ENCODE data around the gene ZP1.

DNA sequence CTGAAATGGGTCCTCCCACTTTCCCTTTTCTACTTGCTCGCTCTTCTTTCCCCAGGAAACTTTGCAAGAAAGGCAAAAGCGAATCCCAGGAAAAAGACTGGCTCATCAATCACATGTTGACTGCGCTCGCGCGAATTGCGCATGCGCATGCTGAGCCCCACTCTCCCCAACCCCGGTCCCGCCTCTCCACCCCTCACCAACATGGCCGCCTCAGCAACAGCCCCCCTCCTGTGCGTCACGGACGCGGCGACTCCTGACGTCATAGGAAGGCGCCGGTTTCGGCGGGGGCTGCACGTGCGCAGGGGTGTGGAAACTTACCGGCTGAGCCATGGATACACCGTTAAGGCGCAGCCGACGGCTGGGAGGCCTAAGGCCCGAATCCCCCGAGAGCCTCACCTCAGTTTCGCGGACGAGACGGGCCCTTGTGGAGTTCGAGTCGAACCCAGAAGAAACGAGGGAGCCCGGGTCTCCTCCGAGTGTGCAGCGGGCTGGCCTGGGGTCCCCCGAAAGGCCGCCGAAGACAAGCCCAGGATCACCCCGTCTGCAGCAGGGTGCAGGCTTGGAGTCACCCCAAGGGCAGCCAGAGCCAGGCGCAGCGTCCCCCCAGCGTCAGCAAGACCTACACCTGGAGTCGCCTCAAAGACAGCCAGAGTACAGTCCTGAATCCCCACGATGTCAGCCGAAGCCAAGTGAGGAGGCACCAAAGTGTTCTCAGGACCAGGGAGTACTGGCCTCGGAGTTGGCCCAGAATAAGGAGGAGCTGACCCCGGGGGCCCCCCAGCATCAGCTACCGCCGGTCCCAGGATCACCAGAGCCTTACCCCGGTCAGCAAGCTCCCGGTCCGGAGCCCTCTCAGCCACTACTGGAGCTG, 25.3 kb upstream of the ZP1 start, which contains the start of gene CCDC86:
- TF ChIP-seq, protein P1, sequence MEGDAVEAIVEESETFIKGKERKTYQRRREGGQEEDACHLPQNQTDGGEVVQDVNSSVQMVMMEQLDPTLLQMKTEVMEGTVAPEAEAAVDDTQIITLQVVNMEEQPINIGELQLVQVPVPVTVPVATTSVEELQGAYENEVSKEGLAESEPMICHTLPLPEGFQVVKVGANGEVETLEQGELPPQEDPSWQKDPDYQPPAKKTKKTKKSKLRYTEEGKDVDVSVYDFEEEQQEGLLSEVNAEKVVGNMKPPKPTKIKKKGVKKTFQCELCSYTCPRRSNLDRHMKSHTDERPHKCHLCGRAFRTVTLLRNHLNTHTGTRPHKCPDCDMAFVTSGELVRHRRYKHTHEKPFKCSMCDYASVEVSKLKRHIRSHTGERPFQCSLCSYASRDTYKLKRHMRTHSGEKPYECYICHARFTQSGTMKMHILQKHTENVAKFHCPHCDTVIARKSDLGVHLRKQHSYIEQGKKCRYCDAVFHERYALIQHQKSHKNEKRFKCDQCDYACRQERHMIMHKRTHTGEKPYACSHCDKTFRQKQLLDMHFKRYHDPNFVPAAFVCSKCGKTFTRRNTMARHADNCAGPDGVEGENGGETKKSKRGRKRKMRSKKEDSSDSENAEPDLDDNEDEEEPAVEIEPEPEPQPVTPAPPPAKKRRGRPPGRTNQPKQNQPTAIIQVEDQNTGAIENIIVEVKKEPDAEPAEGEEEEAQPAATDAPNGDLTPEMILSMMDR (IDR thresholded peaks at IDR 0.05): peak in 1 of 3 experiments; percentile 37
- no peak for TF ChIP-seq POLR2A (IDR thresholded peaks at IDR 0.05)

All from testis (tissue), 2 donors.